ENCODE data around the gene UBE2J1.

DNA sequence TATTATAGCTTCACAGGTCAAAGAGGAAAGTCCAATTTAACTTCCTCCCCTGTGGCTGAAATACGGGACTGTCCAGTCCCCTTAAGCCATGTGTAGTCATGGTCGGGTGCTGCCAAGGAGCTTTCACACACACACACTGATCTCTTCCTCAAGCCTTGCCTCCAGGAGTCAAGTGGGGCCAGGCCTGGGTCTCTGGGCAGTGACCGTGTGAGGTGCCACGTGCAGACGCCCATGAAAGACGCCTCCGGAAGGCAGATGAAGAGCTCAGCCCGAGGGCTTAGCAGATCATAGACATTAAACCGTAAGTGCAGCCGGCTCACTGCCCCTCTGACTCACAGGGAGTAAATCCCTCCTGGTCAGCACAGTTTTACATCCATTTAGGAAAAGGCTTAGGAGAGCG, 41.6 kb downstream of the UBE2J1 start:
- TF ChIP-seq POLR2A (IDR thresholded peaks at IDR 0.05; ENCODE audit: low read length) (no peak), GATA1 (IDR thresholded peaks at IDR 0.05; ENCODE audit: low read depth, low read length) (no peak)
